Stimulated activated CD4-positive, alpha-beta T cell treated with anti-CD3 and anti-CD28 coated beads, Interleukin-4, amount 100 ng/mL, for 4 hours (primary cell): ENCODE results near the gene SPRR2A.
"Not testable (repeated sequence)": the region's sequence is repeated elsewhere in the genome, so short reads cannot be mapped to it uniquely, and the experiment has no call there.

Experiments
- DNase-seq, 2 experiments: peaks; one replicate each; pipeline ENCODE4 v3.0.0-alpha.2; 2020

SPRR2A gene

GRCh38 chr1:153024413-153024812 lies 32.9 kb downstream of the SPRR2A start:
- no peak for DNase-seq

DNA sequence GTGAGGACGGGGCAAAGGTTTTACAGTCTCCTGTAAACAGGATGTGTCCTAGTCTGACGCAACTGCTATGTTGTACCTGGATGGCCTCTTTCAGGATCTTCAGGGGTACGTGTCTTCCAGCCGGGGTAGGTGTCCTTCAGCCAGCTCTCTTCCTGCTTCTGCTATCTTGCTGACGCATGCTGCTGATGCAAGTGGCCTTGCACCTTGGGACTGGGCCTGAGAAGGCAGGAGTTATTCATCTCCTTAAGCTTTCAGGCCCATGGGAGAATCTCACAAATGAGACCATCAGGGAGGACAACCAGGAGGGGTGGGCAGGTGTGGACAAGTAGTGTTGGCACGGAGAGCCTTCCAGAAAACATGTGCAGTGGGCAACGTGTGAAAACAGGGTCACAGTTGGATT lies 34.2 kb downstream of the SPRR2A start:
- DNase-seq: no peak

- DNase-seq: not testable (repeated sequence)
Observed at GRCh38 chr1:153022340-153022739, 35.0 kb downstream of the SPRR2A start.

DNA sequence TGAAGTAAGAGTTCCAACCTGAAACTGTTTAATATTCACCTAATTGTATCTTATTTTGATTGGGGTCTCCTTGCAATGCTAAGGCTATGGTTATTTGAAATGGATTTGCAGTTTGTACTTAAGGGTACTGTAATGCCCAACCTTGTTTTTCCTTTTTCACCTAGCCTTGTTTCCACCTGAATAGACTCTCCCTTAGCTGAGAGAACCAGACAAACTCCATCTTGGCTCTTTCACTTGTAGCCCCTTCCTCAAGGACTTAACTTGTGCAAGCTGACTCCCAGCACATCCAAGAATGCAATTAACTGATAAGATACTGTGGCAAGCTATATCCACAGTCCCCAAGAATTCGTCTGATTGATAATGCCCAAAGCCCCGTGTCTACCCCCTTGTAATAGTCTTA lies 35.5 kb downstream of the SPRR2A start:
- DNase-seq: not testable (repeated sequence)

DNA sequence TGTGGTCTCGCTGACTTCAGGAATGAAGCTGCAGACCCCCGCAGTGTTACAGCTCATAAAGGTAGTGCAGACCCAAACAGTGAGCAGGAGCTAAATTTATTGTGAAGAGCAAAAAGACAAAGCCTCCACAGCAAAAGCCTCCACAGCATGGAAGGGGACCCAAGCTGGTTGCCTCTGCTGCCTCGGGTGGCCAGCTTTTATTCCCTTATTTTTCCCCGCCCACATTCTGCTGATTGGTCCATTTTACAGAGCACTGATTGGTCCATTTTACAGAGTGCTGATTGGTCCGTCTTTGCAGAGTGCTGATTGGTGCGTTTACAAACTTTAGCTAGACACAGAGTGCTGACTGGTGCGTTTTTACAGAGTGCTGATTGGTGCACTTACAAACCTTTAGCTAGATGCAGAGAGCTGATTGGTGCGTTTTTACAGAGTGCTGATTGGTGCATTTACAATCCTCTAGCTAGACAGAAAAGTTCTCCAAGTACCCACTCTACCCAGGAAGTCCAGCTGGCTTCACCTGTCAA lies 46.0 kb downstream of the SPRR2A start:
- not testable (repeated sequence) for DNase-seq
